Fibroblast of gingiva (primary cell): Measurements from ENCODE around the gene SECISBP2L.

Experiments
- DNase-seq: peaks from one replicate; pipeline ENCODE4 v3.0.0-alpha.2; 2011; ENCODE audit warnings: low read depth

Gene SECISBP2L

DNA sequence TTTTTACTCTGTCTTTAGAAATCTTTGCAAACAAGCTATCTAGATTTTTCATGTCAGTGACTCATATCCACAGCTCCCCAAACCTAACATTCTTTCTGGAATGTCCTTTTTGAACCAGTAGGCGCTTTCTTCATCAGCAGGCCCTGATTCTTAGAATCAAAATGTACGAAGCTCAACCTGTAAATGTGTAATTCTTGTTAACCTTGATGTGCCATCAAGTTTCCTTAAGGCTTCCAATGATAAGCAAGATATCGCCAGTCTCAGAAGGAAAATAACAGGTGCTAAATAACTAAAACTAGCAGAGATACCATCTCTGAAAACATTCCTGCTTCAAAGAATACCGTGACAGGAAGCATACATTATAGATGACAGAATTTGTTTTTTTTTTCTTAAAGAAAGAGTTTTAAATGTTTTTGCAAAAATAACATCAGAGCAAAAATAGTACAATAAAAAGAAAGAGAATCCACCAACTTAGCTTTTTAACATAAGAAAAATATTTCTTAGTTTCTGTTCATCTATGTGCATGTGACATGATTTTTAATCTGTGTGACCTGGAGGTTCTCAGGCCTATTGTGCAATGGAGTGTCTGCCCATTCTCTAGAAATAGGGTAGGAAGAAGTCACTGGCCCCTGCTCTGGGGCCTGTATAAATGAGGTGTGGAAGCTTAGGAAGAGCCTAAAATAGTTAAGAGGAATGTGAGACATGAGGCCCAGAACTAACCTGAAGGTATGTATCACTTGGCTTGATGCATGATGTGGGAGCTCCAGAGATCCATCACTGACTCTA is 14.7 kb upstream of the SECISBP2L start:
- no peak for DNase-seq

DNA sequence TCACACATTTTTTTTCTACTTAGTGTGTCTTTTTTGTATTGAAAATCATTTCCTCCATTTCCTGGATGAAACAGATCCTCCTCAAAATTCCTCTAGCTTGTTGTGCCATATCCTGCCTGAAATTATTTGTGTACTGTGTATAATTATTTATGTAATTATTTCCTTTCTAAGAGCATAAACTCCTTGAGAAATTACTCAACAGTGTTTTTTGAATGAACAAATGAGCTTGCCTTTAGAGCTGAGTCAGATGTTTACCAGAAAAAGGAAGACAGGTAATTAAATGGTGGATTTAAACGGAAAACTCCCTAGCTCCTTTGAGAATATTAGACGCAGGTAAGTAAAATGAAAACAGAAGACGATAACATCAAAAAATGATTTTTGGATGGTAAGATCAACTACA is 13.2 kb upstream of the SECISBP2L start:
- no peak for DNase-seq

DNA sequence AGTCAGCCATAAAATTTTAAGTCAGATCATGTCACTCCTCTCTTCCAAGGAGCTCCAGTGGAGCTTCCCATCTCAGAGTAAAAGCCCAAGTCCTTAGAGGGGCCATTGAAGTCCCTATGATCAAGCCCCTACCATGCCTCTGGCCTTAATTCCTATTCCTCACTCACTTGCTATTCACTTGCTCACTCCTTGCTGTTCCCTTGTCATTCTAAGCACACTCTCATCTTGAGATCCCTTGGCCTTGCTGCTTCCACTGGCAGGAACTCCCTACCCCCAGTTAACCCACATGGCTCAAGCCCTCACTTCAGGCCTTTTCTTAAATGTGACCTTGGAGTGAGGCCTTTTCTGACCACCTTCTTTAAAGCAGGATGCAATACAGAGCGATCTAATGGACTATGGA is 12.3 kb upstream of the SECISBP2L start:
- DNase-seq = no peak

DNA sequence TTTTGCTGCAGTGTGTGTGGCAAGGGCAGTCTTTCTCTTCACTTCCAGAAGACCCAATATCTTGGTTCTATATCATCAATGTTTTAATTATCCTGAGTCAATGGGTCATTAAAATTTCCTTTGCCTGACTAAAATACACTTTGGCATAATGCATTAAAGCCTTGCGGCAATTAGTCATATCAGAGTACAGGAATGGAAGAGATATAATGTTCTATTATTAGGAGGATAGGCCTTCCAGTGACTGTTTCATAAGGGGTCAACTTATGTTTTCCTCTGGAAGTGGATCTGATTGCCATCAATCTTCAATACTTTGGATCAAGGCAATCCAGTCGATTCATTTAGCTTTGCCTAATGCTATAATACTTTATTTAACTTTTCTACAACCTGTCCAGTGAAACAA is 9.4 kb upstream of the SECISBP2L start:
- no peak for DNase-seq

DNA sequence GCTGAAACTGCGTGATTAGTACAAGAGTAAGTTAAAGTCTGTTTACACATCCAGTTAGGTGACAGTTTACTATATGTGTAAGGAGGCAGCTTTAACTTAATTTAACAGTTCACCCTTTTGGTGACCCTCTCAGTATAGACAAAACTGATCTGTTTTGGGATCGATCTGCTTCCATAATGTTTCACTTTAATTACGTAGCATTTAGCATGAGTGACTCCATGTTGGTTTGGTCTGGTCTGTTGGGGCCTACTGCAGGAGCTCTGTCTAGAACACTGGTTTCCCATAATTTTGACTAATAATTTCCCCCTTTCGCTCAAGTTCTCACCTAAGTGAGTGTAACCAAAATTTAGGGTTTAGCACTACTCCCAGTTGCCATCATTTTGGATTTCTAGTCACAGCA is 6.4 kb upstream of the SECISBP2L start:
- DNase-seq = no peak

DNA sequence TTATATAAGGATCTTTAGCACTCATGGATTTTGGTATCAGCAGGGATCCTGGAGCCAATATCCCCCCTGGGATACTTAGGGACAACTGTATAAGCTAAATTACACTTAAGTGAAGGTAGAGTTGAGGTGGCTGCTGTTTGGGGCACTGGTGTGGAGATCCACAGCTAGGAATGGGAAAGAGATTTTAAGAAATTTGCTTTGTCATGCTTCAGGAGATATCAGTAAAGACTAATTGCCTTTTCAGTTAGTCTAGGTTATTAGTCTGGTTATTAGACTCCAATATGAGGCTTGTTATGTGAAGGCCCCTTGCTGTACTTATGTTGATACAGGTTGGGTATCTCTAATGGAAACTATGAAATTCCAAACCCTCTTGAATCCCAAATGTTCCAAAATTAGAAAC is 1.2 kb upstream of the SECISBP2L start:
- DNase-seq = no peak

DNA sequence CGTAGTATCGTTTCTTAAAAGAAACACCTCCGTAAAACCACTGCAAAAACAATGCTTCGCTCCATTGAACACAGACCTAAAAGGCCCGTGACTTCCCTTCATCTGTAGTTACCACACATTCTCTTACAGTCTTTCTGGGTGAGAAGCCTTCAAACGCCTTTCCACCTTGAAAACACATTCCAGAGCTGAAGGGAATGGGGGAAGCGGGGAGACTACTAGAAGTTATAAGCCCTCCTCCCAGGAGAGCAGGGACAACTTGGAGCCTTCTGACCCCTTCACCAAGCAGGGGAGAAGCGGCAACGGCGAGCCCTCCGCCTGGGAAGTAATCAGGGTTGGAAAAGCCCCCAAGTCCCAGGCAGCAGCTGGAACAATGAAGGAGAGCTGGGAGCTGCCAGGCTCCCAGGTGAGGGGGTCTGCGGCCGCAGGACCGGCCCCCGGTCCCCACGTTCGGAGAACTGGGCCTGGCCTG is 461 bp downstream of the SECISBP2L start:
- DNase-seq = no peak

DNA sequence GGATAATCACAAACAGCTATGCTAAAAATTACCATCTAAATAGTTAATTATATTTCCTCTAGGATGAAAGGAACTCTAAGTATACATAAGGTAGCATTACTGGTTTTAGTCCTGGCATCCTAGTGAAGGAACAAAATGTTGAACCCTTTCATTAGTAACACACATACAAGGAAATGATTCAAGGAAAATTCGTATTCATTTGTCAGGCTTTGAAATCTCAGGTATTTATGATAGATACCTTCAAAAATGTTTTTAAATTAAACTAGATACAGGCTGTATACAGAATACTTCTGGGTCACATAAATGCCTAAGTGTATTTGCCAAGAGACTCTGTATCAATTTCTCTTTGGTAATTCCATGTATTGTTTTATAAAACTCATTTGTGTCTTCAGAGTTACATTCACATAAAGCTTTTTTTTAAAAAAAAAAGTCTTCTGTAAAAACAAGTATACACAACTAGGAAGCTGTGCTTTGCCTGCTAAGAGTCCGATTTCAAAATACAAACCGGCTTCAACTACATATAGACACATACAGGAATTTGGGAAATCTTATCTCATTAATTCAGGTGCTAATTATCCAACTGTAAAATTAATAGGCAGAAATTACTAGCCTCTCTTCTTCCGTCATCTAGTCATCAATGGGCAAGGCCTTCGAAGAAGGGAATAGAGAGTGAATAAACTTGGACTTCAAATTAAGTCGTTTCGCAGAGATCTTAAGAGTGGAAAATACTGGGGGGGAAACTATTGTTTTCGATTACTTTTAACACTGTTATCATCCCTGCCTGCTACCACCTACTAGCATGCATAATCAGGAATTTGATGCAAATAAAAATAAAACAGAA is 1.3 kb downstream of the SECISBP2L start:
- no peak for DNase-seq

DNA sequence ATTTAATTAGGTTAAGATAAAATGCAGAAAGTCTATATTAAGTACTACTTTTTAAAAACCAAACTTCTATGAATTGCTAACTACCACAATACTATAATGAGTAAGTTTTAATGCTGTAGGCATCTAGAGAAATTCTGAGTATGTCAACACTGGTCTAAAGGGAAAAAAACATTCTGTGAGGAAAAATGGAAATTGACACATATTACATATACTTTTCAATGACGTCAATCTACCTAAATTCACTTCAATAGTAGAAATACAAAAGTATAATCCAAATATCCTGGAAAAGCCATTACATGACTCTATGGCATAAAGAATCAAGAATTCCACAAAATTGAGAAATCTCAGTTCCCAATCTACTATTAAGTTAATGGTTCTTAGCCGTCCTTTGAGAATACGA is 2.2 kb downstream of the SECISBP2L start:
- no peak for DNase-seq

DNA sequence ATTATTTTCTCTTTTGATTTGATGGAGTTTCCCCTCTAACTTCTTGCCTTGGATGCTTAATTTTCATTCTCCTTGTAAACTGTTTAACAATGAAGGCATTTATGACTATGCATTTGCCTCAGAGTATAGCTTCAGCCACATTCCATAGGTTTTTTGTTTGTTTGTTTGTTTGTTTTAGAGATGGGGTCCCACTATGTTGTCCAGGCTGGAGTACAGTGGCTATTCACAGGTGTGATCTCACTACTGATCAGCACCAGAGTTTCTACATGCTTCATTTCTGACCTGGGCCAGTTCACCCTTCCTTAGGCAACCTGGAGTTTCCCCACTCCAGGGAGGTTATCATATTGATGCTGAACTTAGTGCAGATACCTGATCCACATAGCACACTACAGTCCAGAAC is 4.1 kb downstream of the SECISBP2L start:
- DNase-seq = no peak

DNA sequence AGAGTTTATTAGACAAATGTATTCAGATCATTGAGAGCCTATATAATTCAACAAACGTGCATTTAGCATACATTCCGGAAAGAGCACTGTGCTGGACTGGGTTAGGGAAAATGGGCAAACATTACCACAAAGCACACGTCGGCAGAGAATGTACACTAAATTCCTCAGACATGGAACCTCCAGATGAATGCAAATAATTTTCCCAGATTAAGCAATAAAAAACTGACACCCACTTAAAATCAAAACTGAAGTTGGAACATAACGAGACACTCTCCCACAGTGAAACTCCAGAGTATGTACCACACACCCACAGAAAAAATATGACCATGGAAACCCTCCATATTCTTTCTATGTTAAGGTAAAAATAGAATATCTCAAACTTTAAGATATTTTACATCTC is 4.8 kb downstream of the SECISBP2L start:
- no peak for DNase-seq

DNA sequence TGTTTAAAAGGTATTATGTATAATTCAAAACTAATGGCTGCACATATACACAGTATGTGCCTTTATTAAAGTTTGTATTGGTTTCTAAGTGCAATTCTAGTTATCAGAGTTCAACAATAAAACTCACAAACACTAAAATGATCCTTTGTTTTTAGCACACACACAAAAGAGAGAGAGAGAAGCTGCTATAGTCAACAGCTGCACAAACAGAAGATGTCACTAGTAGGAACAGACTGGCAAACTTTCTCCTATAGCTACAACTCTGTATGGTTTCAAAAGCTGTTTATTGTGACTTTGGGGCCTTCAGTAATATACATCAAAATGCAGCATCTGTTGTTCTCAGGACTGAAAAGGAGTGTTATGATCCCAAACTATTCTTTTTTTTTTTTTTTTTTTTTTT is 6.1 kb downstream of the SECISBP2L start:
- DNase-seq = no peak

DNA sequence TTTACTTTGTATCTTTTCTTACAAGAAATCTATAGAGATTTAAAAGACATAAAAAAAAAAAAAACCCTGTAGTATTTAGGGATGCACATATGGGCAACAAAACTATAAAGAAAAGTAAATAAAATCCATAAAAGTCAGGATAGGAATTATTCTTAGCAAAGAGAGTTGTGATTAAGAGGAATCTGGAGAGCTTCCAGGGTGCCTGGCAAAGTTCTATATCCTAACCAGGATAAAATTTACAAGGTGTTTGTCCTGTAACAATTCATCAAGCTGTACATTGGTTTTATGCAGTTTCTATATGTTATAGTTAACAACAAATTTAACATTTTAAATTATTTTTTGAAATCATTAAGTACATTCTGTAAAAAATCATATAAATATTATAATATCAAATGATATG is 7.9 kb downstream of the SECISBP2L start:
- DNase-seq = no peak

DNA sequence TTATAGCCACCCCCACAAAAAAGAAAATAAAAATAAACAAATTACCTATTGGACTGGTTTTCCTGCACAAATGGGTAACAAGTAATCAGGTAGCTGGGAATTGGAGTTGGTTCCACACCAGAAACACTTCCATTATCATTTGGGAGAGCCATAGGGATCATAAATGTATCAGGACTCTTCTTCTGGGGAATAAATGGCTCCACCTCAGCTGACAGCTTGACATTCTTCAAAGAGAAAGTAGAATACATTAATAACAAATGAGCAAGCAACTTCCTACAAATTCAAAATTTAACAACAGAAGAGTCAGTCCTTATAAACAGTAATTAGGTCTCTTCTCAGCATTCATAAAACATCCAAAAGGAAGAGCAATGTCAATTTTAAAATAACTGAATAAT is 8.7 kb downstream of the SECISBP2L start:
- no peak for DNase-seq

DNA sequence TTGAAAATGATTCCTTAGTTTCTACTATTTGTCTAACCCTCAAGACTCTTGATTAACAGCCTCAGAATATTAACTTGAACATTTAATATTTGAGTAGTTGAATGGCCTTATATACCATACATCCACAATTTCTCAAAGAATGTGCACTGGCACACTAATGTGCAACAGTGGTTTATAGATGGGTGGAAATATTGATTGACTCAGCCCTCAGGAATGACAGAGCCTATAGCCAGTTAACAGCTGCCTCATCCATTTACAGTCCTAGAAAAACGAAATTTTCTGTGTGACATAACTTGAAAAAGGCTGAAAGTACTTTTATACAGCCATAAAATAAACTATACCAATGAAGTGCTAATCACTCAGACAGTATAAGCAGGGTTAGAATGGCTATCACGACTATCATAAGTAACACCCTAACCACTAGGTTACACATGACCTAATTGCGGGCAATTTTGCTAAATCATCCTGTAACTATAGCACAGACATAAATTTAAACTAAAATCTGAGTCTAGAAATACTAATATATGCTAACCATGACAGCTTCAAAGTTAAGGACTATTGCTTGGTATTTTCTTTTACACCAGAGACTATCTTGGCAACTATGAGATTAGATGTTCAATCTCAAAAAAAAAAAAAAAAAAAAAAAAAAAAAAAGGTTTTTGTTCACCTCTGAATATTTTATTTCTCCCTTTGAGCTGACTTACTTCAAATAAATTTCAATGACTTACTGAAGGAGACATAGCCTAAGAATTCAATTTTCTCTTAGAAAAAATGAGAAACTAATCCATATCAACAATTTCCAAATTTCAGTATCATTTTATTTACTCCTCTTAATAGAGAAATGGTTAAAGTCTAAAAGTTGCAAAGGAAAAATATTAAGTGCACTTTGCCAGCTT is 9.3 kb downstream of the SECISBP2L start:
- no peak for DNase-seq

DNA sequence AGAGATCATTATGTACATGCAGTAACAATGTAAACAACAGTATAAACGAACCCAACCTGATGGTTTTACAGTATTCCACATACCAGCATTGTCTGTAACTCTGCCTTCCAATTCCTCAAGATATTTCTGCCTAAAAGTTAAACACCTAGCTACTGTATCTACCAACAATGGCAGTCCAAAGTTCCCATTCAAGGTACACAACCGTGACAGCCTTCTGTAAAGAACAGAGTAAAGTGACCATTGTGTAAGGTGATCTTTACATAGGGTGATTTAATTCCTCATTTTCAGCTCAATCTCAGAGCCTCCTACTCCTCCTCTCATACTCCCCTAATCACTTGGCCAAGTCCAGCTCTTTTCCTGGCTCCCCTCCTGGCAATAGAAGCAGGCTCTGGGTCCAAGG is 10.4 kb downstream of the SECISBP2L start:
- no peak for DNase-seq

DNA sequence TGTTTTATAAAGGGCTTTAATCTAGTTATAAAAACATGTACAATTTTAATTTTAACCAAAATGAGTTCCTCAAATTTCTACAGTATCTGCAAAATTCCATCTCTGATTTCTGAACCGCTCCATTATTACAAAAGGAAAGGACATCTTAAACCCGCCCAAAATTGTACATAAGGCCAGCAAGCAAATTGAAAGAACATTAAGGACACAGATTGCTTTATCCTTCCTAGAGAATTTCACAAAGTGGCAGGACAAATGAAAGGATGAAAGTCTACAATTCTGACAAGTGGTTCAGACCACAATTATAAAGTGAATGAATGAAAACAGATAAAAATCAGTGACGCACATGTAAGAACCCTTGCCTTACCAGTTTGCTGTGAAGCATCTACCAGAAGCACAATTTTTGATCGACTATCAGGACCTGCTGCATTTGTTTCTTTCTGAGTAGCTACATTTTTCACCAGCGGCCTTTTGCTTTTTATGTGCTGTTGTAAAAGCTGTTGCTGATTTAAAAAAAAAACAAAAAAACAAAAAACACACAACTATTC is 13.6 kb downstream of the SECISBP2L start:
- DNase-seq = no peak

DNA sequence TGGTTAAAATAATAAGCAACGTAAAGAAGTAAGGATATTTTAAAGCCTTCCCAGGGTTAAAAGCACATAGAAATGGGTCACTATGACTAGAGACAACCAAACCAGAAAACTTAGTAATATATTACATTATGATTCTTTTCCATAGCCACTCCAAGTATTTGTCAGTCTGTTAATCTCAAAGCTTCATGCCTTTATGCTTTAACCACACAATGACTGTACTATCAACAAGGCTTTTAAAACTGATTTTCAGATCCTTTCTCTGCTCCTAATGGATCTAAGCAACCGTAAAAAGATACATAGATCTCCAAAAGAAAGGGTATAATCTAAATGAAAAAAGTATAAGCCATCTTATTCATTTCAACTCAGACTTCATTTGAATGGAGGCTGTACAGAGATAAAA is 14.4 kb downstream of the SECISBP2L start:
- no peak for DNase-seq

DNA sequence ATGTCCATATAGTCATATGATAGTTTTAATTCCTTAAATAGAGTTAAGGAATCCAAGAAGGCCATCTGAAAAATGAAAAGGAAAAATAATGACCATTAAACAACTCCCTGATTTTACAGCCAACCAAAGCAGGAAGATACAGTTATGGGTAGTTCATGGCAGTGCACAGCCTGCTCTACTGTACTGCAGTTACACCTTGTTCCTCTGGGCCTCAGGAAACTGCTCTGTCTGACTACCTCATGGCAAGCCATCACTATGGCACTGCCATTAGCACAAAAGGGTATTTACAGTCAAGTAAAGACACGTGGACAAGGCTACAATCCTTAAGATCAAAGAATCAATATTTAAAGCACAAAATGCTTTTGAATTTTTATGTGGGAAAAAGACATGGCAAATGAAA is 19.5 kb downstream of the SECISBP2L start:
- no peak for DNase-seq

DNA sequence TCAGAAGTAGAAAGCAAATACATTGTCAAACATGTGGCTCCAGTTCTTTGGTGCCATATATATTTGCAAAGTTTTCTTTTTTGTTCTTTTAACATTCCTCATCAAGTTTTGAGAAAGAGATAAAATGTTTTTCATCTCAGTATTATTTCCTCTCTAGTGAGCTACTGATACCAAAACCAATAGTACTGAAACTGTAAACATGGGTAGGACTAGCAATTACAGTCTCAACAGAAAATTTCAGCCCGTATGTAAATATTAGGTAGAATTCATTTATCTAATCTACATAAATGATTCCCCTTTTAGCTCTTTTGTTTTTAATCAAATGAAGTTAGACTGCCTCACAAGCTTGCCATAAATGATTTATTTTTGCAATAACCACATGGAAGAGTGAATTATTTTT is 21.4 kb downstream of the SECISBP2L start:
- no peak for DNase-seq

DNA sequence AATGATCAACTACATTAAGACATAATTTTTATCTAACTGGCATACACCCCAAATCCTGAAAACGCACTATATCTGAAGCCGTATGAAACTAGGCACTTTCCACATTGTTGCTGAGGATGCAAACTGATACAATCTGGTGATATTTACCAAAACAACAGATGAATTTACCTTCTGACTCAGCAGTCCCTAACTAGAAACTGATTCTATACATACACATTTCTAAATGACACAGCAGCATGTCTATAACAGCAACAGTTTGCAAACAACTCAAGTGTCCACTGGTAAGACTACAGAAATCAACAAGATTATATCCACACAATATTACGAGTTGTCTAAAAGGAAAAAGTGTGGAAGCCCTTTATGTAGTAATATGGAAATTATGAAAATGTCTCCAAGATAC is 22.9 kb downstream of the SECISBP2L start:
- DNase-seq = no peak

DNA sequence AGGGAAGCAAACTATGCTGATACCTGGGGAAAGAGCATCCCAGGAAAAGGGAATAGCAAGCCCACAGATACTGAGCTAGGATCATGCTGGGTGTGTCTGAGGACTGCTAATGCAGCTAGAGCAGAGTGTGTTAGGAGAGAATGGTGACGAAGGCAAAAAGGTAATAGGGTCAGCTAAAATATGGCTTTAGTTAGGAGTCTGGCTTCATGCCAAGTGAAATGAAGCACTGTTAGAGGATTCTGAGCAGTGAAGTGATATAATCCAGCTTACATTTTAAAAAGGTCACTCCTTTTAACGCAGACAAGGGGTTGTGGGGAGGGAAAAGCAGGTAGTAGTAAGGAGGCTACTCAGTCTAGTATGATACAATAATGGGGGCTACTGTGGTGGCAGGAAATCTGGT is 30.4 kb downstream of the SECISBP2L start:
- peak; percentile 9 for DNase-seq
